Endothelial cell of umbilical vein (primary cell): ENCODE results near the gene ARHGEF19. TPM values are rescaled to one million over a fixed set of nuclear protein-coding genes. Genes with fewer than 3 reads are reported as not detected.

Source experiments
- polyA plus RNA-seq, 4 experiments: library from polyadenylated mRNA; depleted of rRNA in 3 of 4; stranded (reverse) in 3 of 4; unstranded in 1 of 4; fragments of >200 nt; gene quantifications; 2 replicates each; pipeline versions ENCODE4 v1.2.1 to v1.2.3, GENCODE V29; 2011 to 2012; ENCODE audit warnings: missing spikeins in 1 of 4
- small RNA-seq: library from RNA; depleted of rRNA; stranded (forward); fragments of <200 nt; gene quantifications from one replicate; pipeline ENCODE3, GENCODE V24; 2012; ENCODE audit warnings: low replicate concordance, low read depth; ENCODE audit not compliant: insufficient read depth, insufficient read length
- total RNA-seq: library from RNA; stranded (reverse); gene quantifications from 2 replicates; pipeline ENCODE4 v1.2.3, GENCODE V29; 2021

ARHGEF19 gene
- total and polyA plus RNA-seq, 2 donors (not counting 3 experiments of a cell fraction or from before 2014, with no cell fraction given): 6.2 to 8.0 TPM

Small RNAs within 50 kb of the gene (small RNA-seq; reads per million reads assigned to genes)
- gene MT1XP1: not detected

Other genes starting within 250 kb of the ARHGEF19 start
- gene ZBTB17, start 236.6 kb downstream of the ARHGEF19 start, total RNA-seq: 38.5 and 43.9 TPM in 2 replicates
- gene ZBTB17, start 236.6 kb downstream of the ARHGEF19 start, polyA plus RNA-seq: 72.7 and 76.2 TPM in 2 replicates
- gene SRARP, start 208.4 kb downstream of the ARHGEF19 start, total RNA-seq: not detected in 2 replicates
- not detected in 2 replicates for gene SRARP, start 208.4 kb downstream of the ARHGEF19 start, polyA plus RNA-seq
- not detected in 2 replicates for gene HSPB7, start 194.6 kb downstream of the ARHGEF19 start, total RNA-seq
- not detected in 2 replicates for gene HSPB7, start 194.6 kb downstream of the ARHGEF19 start, polyA plus RNA-seq
- not detected in 2 replicates for gene CLCNKA, start 190.6 kb downstream of the ARHGEF19 start, total RNA-seq
- gene CLCNKA, start 190.6 kb downstream of the ARHGEF19 start, polyA plus RNA-seq: not detected in 2 replicates
- gene CLCNKB, start 168.9 kb downstream of the ARHGEF19 start, total RNA-seq: not detected in 2 replicates
- gene CLCNKB, start 168.9 kb downstream of the ARHGEF19 start, polyA plus RNA-seq: 0.18 and 0.40 TPM in 2 replicates
- 0.44 TPM in 1 of 2 replicates, not detected in the other for gene FAM131C, start 139.0 kb downstream of the ARHGEF19 start, total RNA-seq
- 0.23 and 0.32 TPM in 2 replicates for gene FAM131C, start 139.0 kb downstream of the ARHGEF19 start, polyA plus RNA-seq
- 125 and 141 TPM in 2 replicates for gene EPHA2, start 56.6 kb downstream of the ARHGEF19 start, total RNA-seq
- gene EPHA2, start 56.6 kb downstream of the ARHGEF19 start, polyA plus RNA-seq: 147 and 169 TPM in 2 replicates
- gene CPLANE2, start 24.5 kb upstream of the ARHGEF19 start, total RNA-seq: 3.7 and 3.9 TPM in 2 replicates
- gene CPLANE2, start 24.5 kb upstream of the ARHGEF19 start, polyA plus RNA-seq: 4.6 and 5.9 TPM in 2 replicates
- gene FBXO42, start 139.8 kb upstream of the ARHGEF19 start, total RNA-seq: 16.3 and 17.3 TPM in 2 replicates
- 17.1 and 20.4 TPM in 2 replicates for gene FBXO42, start 139.8 kb upstream of the ARHGEF19 start, polyA plus RNA-seq
- gene SZRD1, start 154.6 kb upstream of the ARHGEF19 start, total RNA-seq: 164 and 168 TPM in 2 replicates
- gene SZRD1, start 154.6 kb upstream of the ARHGEF19 start, polyA plus RNA-seq: 162 and 168 TPM in 2 replicates
- not detected in 2 replicates for gene SPATA21, start 224.8 kb upstream of the ARHGEF19 start, total RNA-seq
- not detected in 2 replicates for gene SPATA21, start 224.8 kb upstream of the ARHGEF19 start, polyA plus RNA-seq
- 101 and 107 TPM in 2 replicates for gene NECAP2, start 228.1 kb upstream of the ARHGEF19 start, total RNA-seq
- 137 and 148 TPM in 2 replicates for gene NECAP2, start 228.1 kb upstream of the ARHGEF19 start, polyA plus RNA-seq